Measurements from ENCODE around the gene ADAMTS16.
"Not testable (repeated sequence)": the region's sequence is repeated elsewhere in the genome, so short reads cannot be mapped to it uniquely, and the experiment has no call there.

Gene ADAMTS16

DNA sequence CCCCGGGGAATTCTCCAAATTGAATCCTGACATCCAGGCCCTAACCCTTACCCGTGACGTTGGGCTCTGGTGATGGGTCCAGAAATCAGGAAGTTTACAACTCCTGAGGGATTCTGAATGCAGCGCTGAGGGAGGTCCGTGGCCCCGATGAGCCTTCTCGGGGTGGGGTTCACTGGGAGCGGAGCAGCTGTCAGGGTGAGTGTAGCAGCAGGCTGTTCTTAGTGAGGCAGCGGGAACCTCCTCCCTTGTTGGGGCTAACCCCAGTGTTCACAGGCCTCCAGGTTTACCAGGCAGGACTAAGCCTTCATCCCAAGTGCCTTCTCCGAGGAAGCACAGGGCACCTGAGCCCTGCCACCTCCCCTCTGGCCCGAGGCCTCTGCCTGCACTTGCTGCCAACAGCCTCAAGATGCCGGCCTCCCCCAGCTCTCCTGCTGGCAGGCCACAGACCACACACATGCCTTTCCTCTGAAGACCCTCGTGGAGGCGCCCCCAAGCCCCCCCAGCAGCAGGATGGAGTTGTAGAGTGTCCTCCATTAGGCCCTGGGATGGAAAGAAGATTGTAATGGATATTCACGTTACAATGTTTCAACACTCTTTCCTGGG is 7.3 kb upstream of the ADAMTS16 start:
- TF ChIP-seq, protein P1, sequence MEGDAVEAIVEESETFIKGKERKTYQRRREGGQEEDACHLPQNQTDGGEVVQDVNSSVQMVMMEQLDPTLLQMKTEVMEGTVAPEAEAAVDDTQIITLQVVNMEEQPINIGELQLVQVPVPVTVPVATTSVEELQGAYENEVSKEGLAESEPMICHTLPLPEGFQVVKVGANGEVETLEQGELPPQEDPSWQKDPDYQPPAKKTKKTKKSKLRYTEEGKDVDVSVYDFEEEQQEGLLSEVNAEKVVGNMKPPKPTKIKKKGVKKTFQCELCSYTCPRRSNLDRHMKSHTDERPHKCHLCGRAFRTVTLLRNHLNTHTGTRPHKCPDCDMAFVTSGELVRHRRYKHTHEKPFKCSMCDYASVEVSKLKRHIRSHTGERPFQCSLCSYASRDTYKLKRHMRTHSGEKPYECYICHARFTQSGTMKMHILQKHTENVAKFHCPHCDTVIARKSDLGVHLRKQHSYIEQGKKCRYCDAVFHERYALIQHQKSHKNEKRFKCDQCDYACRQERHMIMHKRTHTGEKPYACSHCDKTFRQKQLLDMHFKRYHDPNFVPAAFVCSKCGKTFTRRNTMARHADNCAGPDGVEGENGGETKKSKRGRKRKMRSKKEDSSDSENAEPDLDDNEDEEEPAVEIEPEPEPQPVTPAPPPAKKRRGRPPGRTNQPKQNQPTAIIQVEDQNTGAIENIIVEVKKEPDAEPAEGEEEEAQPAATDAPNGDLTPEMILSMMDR (IDR thresholded peaks at IDR 0.05; ENCODE audit: insufficient read depth, low read depth, low read length, missing control alignments): no peak
- no peak for DNase-seq (ENCODE audit: low read depth)
- H3K4me3 ChIP-seq (ENCODE audit: low read depth, low read length): no peak overlapping the region

- H3K4me3 ChIP-seq (ENCODE audit: low read depth, low read length): no peak overlapping the region
- TF ChIP-seq, protein P1 (IDR thresholded peaks at IDR 0.05; ENCODE audit: insufficient read depth, low read depth, low read length, missing control alignments): no peak
- no peak for DNase-seq (ENCODE audit: low read depth)
Measured at GRCh38 chr5:5134107-5134506, 6.0 kb upstream of the ADAMTS16 start.

DNA sequence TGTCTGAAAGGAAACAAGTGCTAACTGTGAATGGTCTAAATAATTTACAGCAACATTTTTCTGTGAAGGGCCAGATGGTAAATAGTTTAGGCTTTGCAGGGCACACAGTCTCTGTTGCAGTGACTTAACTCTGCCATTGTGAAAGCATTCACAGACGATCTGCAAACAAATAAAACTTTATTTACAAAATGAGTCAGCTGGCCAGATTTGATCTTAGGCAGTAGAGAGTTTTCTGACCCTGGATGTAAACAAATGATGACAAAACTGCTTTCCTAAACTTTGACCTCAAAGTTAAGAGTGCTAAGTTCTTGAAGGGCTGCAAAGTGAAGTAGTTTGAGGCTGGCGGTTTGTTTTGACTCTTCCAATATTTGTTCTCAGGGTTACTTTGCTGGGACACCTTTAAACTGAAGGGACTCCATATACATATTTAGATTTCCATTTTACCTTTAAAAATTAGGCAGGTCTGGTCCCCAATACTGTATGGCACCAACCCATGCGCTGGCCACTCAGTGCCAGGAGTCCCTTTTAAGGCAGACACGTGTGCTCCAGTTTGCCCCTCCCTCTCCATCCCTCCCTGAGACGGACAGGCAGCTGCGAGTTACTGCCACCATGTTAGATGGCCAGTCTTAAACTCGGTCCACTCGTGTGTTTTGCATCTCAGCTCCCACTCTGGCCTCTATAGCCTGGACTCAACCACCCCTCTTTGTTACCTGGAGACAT is 4.0 kb upstream of the ADAMTS16 start:
- no peak overlapping the region for H3K4me3 ChIP-seq (ENCODE audit: low read depth, low read length)
- DNase-seq (ENCODE audit: low read depth): no peak
- TF ChIP-seq, protein P1 (IDR thresholded peaks at IDR 0.05; ENCODE audit: insufficient read depth, low read depth, low read length, missing control alignments): no peak

GRCh38 chr5:5137851-5138250 is 2.3 kb upstream of the ADAMTS16 start:
- DNase-seq (ENCODE audit: low read depth); H3K4me3 ChIP-seq (ENCODE audit: low read depth, low read length): not testable (repeated sequence)

GRCh38 chr5:5139336-5139776 is 774 bp upstream of the ADAMTS16 start:
- TF ChIP-seq, protein P1 (IDR thresholded peaks at IDR 0.05; ENCODE audit: insufficient read depth, low read depth, low read length, missing control alignments): no peak
- no peak overlapping the region for H3K4me3 ChIP-seq (ENCODE audit: low read depth, low read length)
- DNase-seq (ENCODE audit: low read depth): no peak

DNA sequence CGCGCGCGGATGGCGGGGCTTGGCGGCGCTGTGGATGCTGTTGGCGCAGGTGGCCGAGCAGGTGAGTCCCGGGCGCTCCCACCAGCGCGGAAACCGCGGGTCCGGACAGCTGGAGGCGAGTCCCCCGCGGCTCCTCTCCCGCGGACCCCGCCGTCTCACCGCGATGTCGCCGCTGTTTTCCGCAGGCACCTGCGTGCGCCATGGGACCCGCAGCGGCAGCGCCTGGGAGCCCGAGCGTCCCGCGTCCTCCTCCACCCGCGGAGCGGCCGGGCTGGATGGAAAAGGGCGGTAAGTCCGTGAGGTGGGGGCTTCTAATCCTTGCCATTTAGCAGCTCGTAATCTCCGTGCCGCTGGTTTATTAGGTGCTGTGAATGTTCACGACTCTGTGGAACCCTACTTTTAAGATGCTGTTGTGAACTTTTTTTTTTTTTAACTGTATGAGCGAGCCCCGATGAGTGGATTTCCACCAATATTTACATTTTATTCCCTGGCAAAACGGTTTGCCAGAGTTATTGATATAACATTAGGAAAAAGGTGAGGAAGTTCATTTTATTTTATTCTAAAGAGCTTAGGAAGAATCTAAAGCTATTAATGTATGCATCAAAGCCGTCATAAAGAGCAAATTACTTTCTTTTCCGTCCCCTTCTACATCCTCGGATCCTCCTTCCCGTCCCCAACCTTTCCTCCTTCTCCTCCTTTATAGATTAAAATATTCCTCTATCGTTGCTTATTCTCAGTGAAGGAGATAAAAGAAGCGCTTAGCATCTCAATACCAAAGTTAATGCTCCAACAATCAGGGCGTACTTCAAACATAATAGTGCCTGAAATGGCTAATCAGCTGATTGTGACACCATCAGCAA is 579 bp downstream of the ADAMTS16 start:
- TF ChIP-seq, protein P1 (IDR thresholded peaks at IDR 0.05; ENCODE audit: insufficient read depth, low read depth, low read length, missing control alignments): no peak
- no peak for DNase-seq (ENCODE audit: low read depth)
- H3K4me3 ChIP-seq (ENCODE audit: low read depth, low read length): no peak overlapping the region

DNA sequence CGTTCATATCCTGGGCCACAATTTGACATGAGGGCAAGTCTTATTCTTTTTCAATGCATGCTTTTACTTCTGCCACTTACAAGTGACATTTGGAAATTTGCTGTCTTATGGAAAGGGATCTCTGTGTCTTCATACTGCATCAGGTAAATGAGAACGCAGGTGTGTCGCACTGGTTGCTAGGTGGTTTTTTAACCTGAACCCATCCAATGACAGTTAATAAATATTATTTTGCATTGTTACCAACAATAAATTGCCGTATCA is 1.1 kb downstream of the ADAMTS16 start:
- no peak overlapping the region for H3K4me3 ChIP-seq (ENCODE audit: low read depth, low read length)
- no peak for DNase-seq (ENCODE audit: low read depth)
- TF ChIP-seq, protein P1 (IDR thresholded peaks at IDR 0.05; ENCODE audit: insufficient read depth, low read depth, low read length, missing control alignments): no peak
